HepG2 (cell line): ENCODE results near the gene RIC3. TPM values are rescaled to one million over a fixed set of nuclear protein-coding genes. Genes with fewer than 3 reads are reported as not detected.

Experiments
- ATAC-seq: fragments of 200-7000 bp; cut with Tn5 transposase; 3 replicates; pipeline ENCODE4 v1.9.1; 2020; ENCODE audit warnings: mild to moderate bottlenecking, moderate library complexity
- BruUV-seq: library from RNA; stranded (reverse); fragments of 400-500 nt; replicated peaks from 2 replicates; lab custom pipeline; 2021; lab: Mats Ljungman, UMichigan
- CTCF ChIA-PET: fragments of 300-600 bp; formaldehyde crosslinking; extraction: SDS; loops from one replicate; lab custom pipeline; 2021; ENCODE audit warnings: low total read pairs, inconsistent platforms, low intra/inter-chr PET ratio; lab: Yijun Ruan, JAX
- POLR2A ChIA-PET: fragments of 350-600 bp; sonication (Branson Sonifier 250); formaldehyde crosslinking; loops from one replicate; lab custom pipeline; 2020; ENCODE audit warnings: antibody characterized with exemption, inconsistent platforms; lab: Yijun Ruan, JAX
- DNase-seq: peaks from one replicate; pipeline ENCODE4 v3.0.0-alpha.2; 2015; ENCODE audit warnings: low spot score
- FAIRE-seq: peaks from 3 replicates; lab custom pipeline; 2011; peaks lifted over from hg19 to GRCh38; lab: Jason Lieb, UNC
- H2AFZ ChIP-seq: one replicate; pipeline ENCODE4 v1.6.1; 2011; ENCODE audit warnings: low read length, inconsistent platforms
- H3K27ac ChIP-seq: fragments of 300-600 bp; 3 replicates; pipeline ENCODE4 v1.8.0; 2011; ENCODE audit warnings: mixed run types, mild to moderate bottlenecking, mixed read lengths, low read length, inconsistent platforms; ENCODE audit not compliant: insufficient read depth; ENCODE audit errors: extremely low read length
- H3K27me3 ChIP-seq, 2 experiments: fragments of 200-600 bp in 1 of 2; 2 replicates in 1 of 2; 3 replicates in 1 of 2; pipeline versions ENCODE4 v1.6.0 to v1.8.0; 2011; ENCODE audit warnings: low read length in 2 of 2, mild to moderate bottlenecking in 2 of 2, moderate library complexity in 2 of 2, inconsistent platforms in 1 of 2; ENCODE audit not compliant: insufficient read depth in 2 of 2, control insufficient read depth in 1 of 2
- H3K36me3 ChIP-seq, 2 experiments: fragments of 200-600 bp in 1 of 2; replicated peaks in 1 of 2; 2 replicates in 1 of 2; 3 replicates in 1 of 2; pipeline versions ENCODE4 v1.5.1 to v1.8.0; 2011; ENCODE audit warnings: low read length in 2 of 2, inconsistent platforms in 1 of 2; ENCODE audit not compliant: insufficient read depth in 2 of 2, control insufficient read depth in 1 of 2
- H3K4me1 ChIP-seq: 2 replicates; pipeline ENCODE4 v1.5.1; 2012; ENCODE audit warnings: low read length, inconsistent platforms; ENCODE audit not compliant: insufficient read depth
- H3K4me2 ChIP-seq: 2 replicates; pipeline ENCODE4 v1.6.0; 2011; ENCODE audit warnings: low read depth, low read length, inconsistent platforms
- H3K4me3 ChIP-seq, 3 experiments: fragments of 200-600 bp in 1 of 3; sonication (generic), shearing (Covaris generic) in 1 of 3; replicated peaks in 1 of 3; 2 replicates each; pipeline ENCODE4 v1.5.1; 2011 to 2016; ENCODE audit warnings: low read length in 3 of 3, inconsistent platforms in 2 of 3, low read depth in 2 of 3, mild to moderate bottlenecking in 2 of 3, control low read depth in 1 of 3, mixed read lengths in 1 of 3; ENCODE audit not compliant: insufficient read depth in 1 of 3
- H3K79me2 ChIP-seq: one replicate; pipeline ENCODE4 v1.6.1; 2011; ENCODE audit warnings: low read length, inconsistent platforms; ENCODE audit not compliant: insufficient read depth
- H3K9ac ChIP-seq: 2 replicates; pipeline ENCODE4 v1.6.0; 2011; ENCODE audit warnings: mild to moderate bottlenecking, low read depth, low read length, inconsistent platforms; ENCODE audit not compliant: insufficient read depth
- H3K9me3 ChIP-seq: 2 replicates; pipeline ENCODE4 v1.5.1; 2012; ENCODE audit warnings: mild to moderate bottlenecking, low read length
- H4K20me1 ChIP-seq: 2 replicates; pipeline ENCODE4 v1.6.0; 2011; ENCODE audit warnings: inconsistent platforms, mild to moderate bottlenecking, low read length, moderate library complexity; ENCODE audit not compliant: insufficient read depth
- MTA1 ChIP-seq: sonication (generic); formaldehyde crosslinking; IDR thresholded peaks from 2 replicates; pipeline ENCODE4 v1.4.0; 2020; ENCODE audit warnings: missing genetic modification reagents, mild to moderate bottlenecking, borderline replicate concordance
- ZC3H13 ChIP-seq: sonication (generic); formaldehyde crosslinking; IDR thresholded peaks from 2 replicates; pipeline ENCODE4 v1.8.1; 2023; ENCODE audit warnings: mild to moderate bottlenecking, missing genetic modification reagents, moderate library complexity
- ZNF143 ChIP-seq: sonication (generic); formaldehyde crosslinking; IDR thresholded peaks from 2 replicates; pipeline ENCODE4 v1.4.0; 2020; ENCODE audit warnings: missing genetic modification reagents
- ZNF326 ChIP-seq: sonication (generic); formaldehyde crosslinking; IDR thresholded peaks from 2 replicates; pipeline ENCODE4 v1.4.0; 2020; ENCODE audit warnings: missing genetic modification reagents, borderline replicate concordance
- WGBS: methylation state at CpG from one replicate; pipeline ENCODE4 v1.1.6; 2017; ENCODE audit warnings: low lambda C conversion rate; 5-methylcytosine and 5-hydroxymethylcytosine counted together
- in situ Hi-C: cut with HindIII; loops from 2 replicates; pipeline ENCODE4 v1.10.0; 2017; ENCODE audit warnings: low pct_unique_long_range_greater_than_20kb; ENCODE audit not compliant: extremely low pct_ligation_motif_present
- intact Hi-C: fragments of 100-400 bp; cut with micrococcal nuclease; formaldehyde crosslinking; loops from one replicate; pipeline ENCODE4 v1.10.0; 2022; ENCODE audit not compliant: unreplicated experiment
- polyA plus RNA-seq, 8 experiments: library from polyadenylated mRNA; depleted of rRNA in 3 of 8; stranded (reverse) in 7 of 8; unstranded in 1 of 8; fragments of >200 nt; fragmentation: Illumina TruSeq in 4 of 8; extraction: Trizol in 4 of 8; gene quantifications; 2 replicates each; pipeline versions ENCODE4 v1.2.1 to v1.2.3, GENCODE V29; 2011 to 2016; ENCODE audit warnings: low read depth in 4 of 8, missing spikeins in 1 of 8, mixed read lengths in 1 of 8; ENCODE audit not compliant: insufficient read depth in 1 of 8
- total RNA-seq, 5 experiments: library from RNA; depleted of rRNA; stranded (reverse); fragments of >200 nt; fragmentation: Illumina TruSeq; extraction: Trizol; gene quantifications; 2 replicates each; pipeline ENCODE4 v1.2.3, GENCODE V29; 2016; ENCODE audit warnings: low read depth in 1 of 5
- TF ChIP-seq, protein P1 (sequence below): sonication (generic); formaldehyde crosslinking; IDR thresholded peaks from 2 replicates; pipeline ENCODE4 v1.4.0; 2020; ENCODE audit warnings: missing genetic modification reagents, borderline replicate concordance
- TF ChIP-seq, protein P2 (sequence below): sonication (generic); formaldehyde crosslinking; IDR thresholded peaks from 2 replicates; pipeline ENCODE4 v1.8.1; 2023; ENCODE audit warnings: mild to moderate bottlenecking, inconsistent platforms, moderate library complexity, missing genetic modification reagents, borderline replicate concordance
- TF ChIP-seq, protein P3 (sequence below): sonication (generic); formaldehyde crosslinking; IDR thresholded peaks from 2 replicates; pipeline ENCODE4 v1.5.0; 2020; ENCODE audit warnings: mild to moderate bottlenecking, missing genetic modification reagents

The RIC3 gene
- total and polyA plus RNA-seq, 2 of the 13 experiments (the other 11 are each of a cell fraction or from before 2014, with no cell fraction given) = not detected

DNA sequence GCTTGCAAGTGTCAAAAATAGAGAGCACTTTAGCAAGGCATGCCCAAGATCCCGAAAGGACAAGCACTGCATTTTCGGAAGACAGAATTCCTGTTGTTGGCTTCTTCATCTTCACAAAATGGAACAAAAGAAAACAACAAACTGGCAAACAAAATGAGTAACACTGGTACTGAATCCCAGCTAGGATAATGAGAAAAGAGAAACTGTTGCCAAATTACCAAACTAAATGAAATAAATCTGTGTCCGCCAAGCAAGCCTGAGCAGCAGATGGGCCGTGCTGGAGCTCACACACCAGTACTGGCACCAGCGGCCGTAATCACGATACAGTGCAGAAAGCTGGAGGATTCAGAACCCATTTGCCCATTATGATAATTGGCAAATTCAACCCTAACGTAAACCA, 57.2 kb downstream of the RIC3 start:
- Histone ChIP-seq H3K27ac (no peak overlapping the region), H3K4me2 (no peak overlapping the region), H3K36me3 (no peaks in the 10 kb centered on the region), H3K4me1 (peaks cover 7% of the 10 kb centered on the region), H2AFZ (no peak overlapping the region)
- CTCF ChIA-PET = no interaction called here
- no peak for ATAC-seq
- WGBS = 66% methylated on average over 8 of the region's 8 CpGs
- TF ChIP-seq, protein P1, sequence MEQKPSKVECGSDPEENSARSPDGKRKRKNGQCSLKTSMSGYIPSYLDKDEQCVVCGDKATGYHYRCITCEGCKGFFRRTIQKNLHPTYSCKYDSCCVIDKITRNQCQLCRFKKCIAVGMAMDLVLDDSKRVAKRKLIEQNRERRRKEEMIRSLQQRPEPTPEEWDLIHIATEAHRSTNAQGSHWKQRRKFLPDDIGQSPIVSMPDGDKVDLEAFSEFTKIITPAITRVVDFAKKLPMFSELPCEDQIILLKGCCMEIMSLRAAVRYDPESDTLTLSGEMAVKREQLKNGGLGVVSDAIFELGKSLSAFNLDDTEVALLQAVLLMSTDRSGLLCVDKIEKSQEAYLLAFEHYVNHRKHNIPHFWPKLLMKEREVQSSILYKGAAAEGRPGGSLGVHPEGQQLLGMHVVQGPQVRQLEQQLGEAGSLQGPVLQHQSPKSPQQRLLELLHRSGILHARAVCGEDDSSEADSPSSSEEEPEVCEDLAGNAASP (CRISPR knock-in tag) = no peak
- TF ChIP-seq ZC3H13 (CRISPR knock-in tag) (no peak), ZNF143 (CRISPR knock-in tag) (no peak), MTA1 (CRISPR knock-in tag) (no peak), ZNF326 (CRISPR knock-in tag) (no peak)
- TF ChIP-seq, protein P2, sequence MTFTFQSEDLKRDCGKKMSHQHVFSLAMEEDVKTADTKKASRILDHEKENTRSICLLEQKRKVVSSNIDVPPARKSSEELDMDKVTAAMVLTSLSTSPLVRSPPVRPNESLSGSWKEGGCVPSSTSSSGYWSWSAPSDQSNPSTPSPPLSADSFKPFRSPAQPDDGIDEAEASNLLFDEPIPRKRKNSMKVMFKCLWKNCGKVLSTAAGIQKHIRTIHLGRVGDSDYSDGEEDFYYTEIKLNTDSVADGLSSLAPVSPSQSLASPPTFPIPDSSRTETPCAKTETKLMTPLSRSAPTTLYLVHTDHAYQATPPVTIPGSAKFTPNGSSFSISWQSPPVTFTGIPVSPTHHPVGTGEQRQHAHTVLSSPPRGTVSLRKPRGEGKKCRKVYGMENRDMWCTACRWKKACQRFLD = no peak
- TF ChIP-seq, protein P3, sequence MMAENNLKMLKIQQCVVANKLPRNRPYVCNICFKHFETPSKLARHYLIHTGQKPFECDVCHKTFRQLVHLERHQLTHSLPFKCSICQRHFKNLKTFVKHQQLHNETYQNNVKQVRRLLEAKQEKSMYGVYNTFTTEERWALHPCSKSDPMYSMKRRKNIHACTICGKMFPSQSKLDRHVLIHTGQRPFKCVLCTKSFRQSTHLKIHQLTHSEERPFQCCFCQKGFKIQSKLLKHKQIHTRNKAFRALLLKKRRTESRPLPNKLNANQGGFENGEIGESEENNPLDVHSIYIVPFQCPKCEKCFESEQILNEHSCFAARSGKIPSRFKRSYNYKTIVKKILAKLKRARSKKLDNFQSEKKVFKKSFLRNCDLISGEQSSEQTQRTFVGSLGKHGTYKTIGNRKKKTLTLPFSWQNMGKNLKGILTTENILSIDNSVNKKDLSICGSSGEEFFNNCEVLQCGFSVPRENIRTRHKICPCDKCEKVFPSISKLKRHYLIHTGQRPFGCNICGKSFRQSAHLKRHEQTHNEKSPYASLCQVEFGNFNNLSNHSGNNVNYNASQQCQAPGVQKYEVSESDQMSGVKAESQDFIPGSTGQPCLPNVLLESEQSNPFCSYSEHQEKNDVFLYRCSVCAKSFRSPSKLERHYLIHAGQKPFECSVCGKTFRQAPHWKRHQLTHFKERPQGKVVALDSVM = no peak
- TF ChIP-seq, all 625 proteins: peak for 0
- no peak overlapping the region for H3K4me3 ChIP-seq
- FAIRE-seq (no peak), DNase-seq (no peak)
- in situ Hi-C loops = no loop called here
- no peaks in the 10 kb centered on the region; a peak in 1 of 5 replicates for H3K27me3 ChIP-seq
- no peaks in the 10 kb centered on the region for H3K79me2 ChIP-seq
- BruUV-seq = no TSS peak
- no peak overlapping the region for H3K9ac ChIP-seq
- intact Hi-C loops = no loop called here
- H4K20me1 ChIP-seq = no peaks in the 10 kb centered on the region
- H3K9me3 ChIP-seq = peaks cover 5% of the 10 kb centered on the region; the same call in 1 of the 2 replicates
- POLR2A ChIA-PET = no interaction called here
